H1 (cell line): Measurements from ENCODE around the gene MREG. TPM values are rescaled to one million over a fixed set of nuclear protein-coding genes. Genes with fewer than 3 reads are reported as not detected.

ENCODE experiments used
- CEBPB ChIP-seq: IDR thresholded peaks from 2 replicates; pipeline ENCODE4 v1.6.1; 2012; ENCODE audit warnings: low read depth, low read length
- CHD2 ChIP-seq: IDR thresholded peaks from 2 replicates; pipeline ENCODE4 v1.6.1; 2012; ENCODE audit warnings: low read length, improper control_type of control experiment
- CHD7 ChIP-seq: fragments of 300-600 bp; sonication (generic); IDR thresholded peaks from 2 replicates; pipeline ENCODE4 v1.7.1; 2012; ENCODE audit warnings: low read length, moderate library complexity, mild to moderate bottlenecking, inconsistent platforms; ENCODE audit not compliant: insufficient replicate concordance
- FOSL1 ChIP-seq: IDR thresholded peaks from 2 replicates; pipeline ENCODE4 v1.6.1; 2011; ENCODE audit warnings: mild to moderate bottlenecking, low read depth, low read length, moderate library complexity; ENCODE audit not compliant: insufficient read depth
- polyA plus RNA-seq, 7 experiments: library from polyadenylated mRNA; depleted of rRNA in 3 of 7; stranded (reverse) in 5 of 7; unstranded in 2 of 7; fragments of >200 nt in 5 of 7; fragments of 200-250 nt in 2 of 7; gene quantifications; 1 replicate in 5 of 7; 2 replicates in 1 of 7; 4 replicates in 1 of 7; pipeline versions ENCODE4 v1.2.1 to v1.2.3, GENCODE V29; 2011 to 2013; ENCODE audit warnings: missing spikeins in 2 of 7, mixed read lengths in 2 of 7
- total RNA-seq: library from RNA; stranded (reverse); fragmentation: NEBNext Ultra II Directional; extraction: Animal tissue kit (Norgen Biotek cat#: 25700); gene quantifications from 2 replicates; pipeline ENCODE4 v1.2.1, GENCODE V29; 2021

Gene MREG
- total and polyA plus RNA-seq, 2 of the 8 experiments (the other 6 are each of a cell fraction or from before 2014, with no cell fraction given) = 7.5 to 31.9 TPM

- TF ChIP-seq CHD7 (no peak), FOSL1 (no peak), CEBPB (no peak), CHD2 (no peak)
These were observed 43.4 kb upstream of the MREG start (continued) for GRCh38 chr2:216056739-216057138.
